ENCODE results near the gene PCDHGB2. TPM values are rescaled to one million over a fixed set of nuclear protein-coding genes. Genes with fewer than 3 reads are reported as not detected.
"Not testable (repeated sequence)": the region's sequence is repeated elsewhere in the genome, so short reads cannot be mapped to it uniquely, and the experiment has no call there.

PCDHGB2 gene
- polyA plus RNA-seq, 1 donor from 2014 or later = 0.43 TPM

- Histone ChIP-seq H3K9me3 (ENCODE audit: low read length) (no peaks in the 10 kb centered on the region), H3K9me2 (ENCODE audit: insufficient read depth, low read length) (no peaks in the 10 kb centered on the region), H3K27me3 (ENCODE audit: insufficient read depth, low read depth, low read length) (no peaks in the 10 kb centered on the region), H3K9ac (ENCODE audit: low read length) (no peak within 1 kb of the TSS), H3K4me2 (ENCODE audit: low read length) (no peak within 1 kb of the TSS), H3K27ac (ENCODE audit: low read length) (no peak within 1 kb of the TSS), H2AFZ (ENCODE audit: low read depth, low read length) (no peak within 1 kb of the TSS), H3K79me2 (replicated peaks; ENCODE audit: insufficient read depth, low read length) (no peaks in the 10 kb centered on the region), H3K4me3 (ENCODE audit: low read length) (no peak within 1 kb of the TSS), H3F3A (ENCODE audit: insufficient read depth, low read length, poor library complexity, severe bottlenecking) (no peaks in the 10 kb centered on the region), H4K20me1 (ENCODE audit: insufficient read depth) (no peaks in the 10 kb centered on the region), H3K36me3 (ENCODE audit: insufficient read depth, low read length) (no peaks in the 10 kb centered on the region)
- TF ChIP-seq POLR2AphosphoS5 (IDR thresholded peaks at IDR 0.05) (no peak), EP300 (conservative IDR thresholded peaks at IDR 0.05; ENCODE audit: poor library complexity, severe bottlenecking) (no peak), TAF1 (IDR thresholded peaks at IDR 0.05; ENCODE audit: low read depth) (no peak), CTCF (IDR thresholded peaks at IDR 0.05; ENCODE audit: poor library complexity, severe bottlenecking) (no peak), RAD21 (conservative IDR thresholded peaks at IDR 0.05) (no peak), EZH2 (IDR thresholded peaks at IDR 0.05; ENCODE audit: borderline replicate concordance, insufficient read depth, low read length, poor library complexity, severe bottlenecking) (no peak), SMC3 (conservative IDR thresholded peaks at IDR 0.05; ENCODE audit: poor library complexity) (no peak), REST (IDR thresholded peaks at IDR 0.05; ENCODE audit: borderline replicate concordance) (no peak)
Observed at GRCh38 chr5:141338538-141339306, 21.1 kb upstream of the PCDHGB2 start, which contains the start of gene PCDHGA2. PCDHGA2 (plus strand) TSS chr5:141338760.

GRCh38 chr5:141340781-141341354 lies 18.9 kb upstream of the PCDHGB2 start:
- H3K4me2 ChIP-seq (ENCODE audit: low read length); H2AFZ ChIP-seq (ENCODE audit: low read depth, low read length); H3K4me3 ChIP-seq (ENCODE audit: low read length); H3K79me2 ChIP-seq (replicated peaks; ENCODE audit: insufficient read depth, low read length); H3K9me2 ChIP-seq (ENCODE audit: insufficient read depth, low read length); H4K20me1 ChIP-seq (ENCODE audit: insufficient read depth); H3F3A ChIP-seq (ENCODE audit: insufficient read depth, low read length, poor library complexity, severe bottlenecking); H3K9ac ChIP-seq (ENCODE audit: low read length); H3K27me3 ChIP-seq (ENCODE audit: insufficient read depth, low read depth, low read length); H3K36me3 ChIP-seq (ENCODE audit: insufficient read depth, low read length); H3K27ac ChIP-seq (ENCODE audit: low read length): not testable (repeated sequence)
- peaks cover 10% of the 10 kb centered on the region for H3K9me3 ChIP-seq (ENCODE audit: low read length)
